ENCODE measurements around the gene MYD88. TPM values are rescaled to one million over a fixed set of nuclear protein-coding genes. Genes with fewer than 3 reads are reported as not detected.

MYD88 gene
- total and polyA plus RNA-seq, 12 donors = 4.2 to 22.3 (median 7.1) TPM

DNA sequence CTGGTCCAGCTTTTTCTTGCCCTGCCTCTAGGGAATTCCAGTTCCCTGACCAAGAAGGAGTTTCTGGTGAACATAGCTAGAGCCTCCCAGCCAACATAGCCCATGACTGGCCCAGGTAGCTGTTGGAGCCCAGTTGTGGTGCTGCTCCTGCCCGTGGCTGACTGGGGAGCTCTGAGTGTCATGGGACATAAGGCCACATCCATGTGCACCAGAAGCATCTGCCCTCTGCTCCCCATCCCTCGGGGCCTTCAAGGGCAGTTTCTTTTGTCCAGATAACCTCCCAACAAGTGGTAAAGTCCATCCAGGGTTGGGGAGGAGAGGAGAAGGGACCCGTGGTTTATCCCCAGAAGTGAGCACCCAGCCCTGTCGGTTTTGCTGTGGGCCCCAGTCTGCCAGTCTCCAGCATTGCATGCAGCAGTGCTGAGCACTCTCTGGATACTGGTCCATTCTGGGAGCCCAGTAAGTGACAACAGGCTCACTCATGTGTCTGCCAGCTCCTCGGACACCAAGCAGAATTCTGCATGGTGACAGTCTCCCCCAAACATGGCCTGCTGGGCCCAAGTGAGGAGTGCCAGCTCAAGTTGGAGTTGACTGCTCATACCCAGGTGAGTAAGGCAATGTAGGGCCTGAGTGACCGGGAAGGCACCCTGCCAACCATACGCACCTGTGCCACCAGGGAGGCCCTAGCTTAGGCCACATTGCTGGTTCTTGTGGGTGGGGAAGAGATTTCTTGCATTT is 30.4 kb upstream of the MYD88 start:
- Histone ChIP-seq H3K4me3 (no peak overlapping the region), H3K9me3 (peaks cover 0 to 15% (median 0%) of the 10 kb centered on the region in 11 donors), H3K27ac (no peak overlapping the region), H3K36me3 (no peaks in the 10 kb centered on the region), H3K4me1 (peaks cover 0 to 18% (median 0%) of the 10 kb centered on the region in 9 donors), H3K27me3 (peaks cover 0 to 5% (median 0%) of the 10 kb centered on the region in 7 donors)
- intact Hi-C loops (cut with DNase I) = no loop called here
- TF ChIP-seq, protein P1, sequence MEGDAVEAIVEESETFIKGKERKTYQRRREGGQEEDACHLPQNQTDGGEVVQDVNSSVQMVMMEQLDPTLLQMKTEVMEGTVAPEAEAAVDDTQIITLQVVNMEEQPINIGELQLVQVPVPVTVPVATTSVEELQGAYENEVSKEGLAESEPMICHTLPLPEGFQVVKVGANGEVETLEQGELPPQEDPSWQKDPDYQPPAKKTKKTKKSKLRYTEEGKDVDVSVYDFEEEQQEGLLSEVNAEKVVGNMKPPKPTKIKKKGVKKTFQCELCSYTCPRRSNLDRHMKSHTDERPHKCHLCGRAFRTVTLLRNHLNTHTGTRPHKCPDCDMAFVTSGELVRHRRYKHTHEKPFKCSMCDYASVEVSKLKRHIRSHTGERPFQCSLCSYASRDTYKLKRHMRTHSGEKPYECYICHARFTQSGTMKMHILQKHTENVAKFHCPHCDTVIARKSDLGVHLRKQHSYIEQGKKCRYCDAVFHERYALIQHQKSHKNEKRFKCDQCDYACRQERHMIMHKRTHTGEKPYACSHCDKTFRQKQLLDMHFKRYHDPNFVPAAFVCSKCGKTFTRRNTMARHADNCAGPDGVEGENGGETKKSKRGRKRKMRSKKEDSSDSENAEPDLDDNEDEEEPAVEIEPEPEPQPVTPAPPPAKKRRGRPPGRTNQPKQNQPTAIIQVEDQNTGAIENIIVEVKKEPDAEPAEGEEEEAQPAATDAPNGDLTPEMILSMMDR (IDR thresholded peaks at IDR 0.05) = no peak
- no peak for ATAC-seq
- no peak for DNase-seq
- 81 to 88% methylated on average over 7 of the region's 7 CpGs for WGBS, 2 donors

DNA sequence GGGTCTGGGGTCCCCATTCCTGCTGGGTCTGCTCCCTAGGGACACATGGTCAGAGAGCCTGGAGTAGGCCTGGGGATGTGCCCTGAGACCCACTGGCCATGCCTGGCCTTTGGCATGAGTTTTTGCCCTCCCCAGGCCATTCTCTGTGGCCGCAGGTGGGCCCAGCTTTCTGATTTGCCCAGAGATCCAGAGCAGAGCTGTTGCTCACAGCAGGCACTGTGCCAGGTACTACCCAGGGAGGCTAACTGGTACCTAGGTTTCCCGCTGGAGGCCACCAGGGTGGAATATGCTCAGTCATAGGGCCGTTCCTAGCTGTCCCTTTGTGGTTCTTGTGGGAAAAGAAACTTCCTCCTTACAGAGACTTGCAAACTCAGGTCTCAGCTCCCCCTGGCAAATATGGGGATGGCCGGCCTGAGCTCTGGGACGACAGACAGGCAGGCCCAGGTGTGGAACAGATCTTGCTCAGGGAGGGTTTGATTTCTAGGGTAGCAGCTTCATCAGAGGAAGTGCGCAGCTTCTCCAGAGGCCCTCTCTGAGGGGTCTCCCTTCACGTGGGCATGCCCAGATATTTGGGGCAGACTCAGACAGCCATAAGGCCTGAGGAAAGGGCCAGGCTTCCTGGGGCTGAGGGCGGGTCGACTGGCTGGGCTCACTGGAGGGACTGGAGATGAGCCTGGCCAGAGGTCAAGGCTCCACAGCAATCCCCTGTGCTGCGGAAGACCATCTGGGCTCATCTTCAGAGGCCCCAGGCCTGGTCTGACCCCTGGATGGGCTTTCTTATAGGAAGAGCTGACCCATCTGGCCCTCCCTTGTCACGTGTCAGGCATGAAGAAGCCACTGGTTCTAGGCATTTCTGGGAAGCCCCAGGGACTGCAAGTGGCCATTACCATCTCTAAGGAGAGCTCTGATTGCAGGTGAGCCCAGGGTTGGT is 29.5 kb upstream of the MYD88 start:
- WGBS, 2 donors = 84 to 86% methylated on average over 11 of the region's 11 CpGs

DNA sequence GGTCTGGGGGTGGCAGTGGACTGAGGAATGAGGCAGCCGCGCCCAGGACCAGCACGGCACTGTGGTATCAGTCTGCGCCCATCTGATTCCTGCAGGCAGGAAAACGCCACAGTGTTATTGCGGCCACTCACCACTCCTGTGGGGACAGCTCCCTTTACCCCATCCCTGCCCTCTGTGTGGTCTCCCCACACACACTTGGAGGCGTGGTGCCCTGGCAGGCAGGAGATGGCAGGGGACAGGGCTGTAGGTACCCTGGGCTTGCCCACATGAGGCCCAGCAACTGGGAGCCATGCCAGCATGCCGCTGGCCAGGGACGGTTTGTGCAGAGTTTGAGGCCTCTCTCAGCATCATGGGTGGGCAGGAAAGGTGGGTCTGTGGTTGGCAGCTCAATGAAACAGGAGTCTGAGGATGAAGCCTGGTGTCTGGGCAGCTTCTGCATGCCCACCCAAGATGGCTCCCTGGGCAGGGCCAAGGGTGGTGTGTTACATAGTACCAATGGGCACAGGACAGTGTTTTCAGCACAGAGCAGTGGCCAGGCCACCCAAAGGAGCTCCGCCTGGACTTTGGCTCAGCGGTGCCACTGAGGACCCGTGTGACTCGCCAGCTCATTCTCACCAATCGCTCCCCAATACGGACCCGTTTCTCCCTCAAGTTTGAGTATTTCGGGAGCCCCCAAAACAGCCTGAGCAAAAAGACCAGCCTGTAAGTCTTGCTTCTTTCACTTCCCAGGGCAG is 28.7 kb upstream of the MYD88 start:
- WGBS, 2 donors = 94 to 97% methylated on average over 17 of the region's 17 CpGs
- TF ChIP-seq, protein P1 (IDR thresholded peaks at IDR 0.05) = no peak
- H3K27ac ChIP-seq = no peak overlapping the region
- H3K4me3 ChIP-seq = no peak overlapping the region
- DNase-seq (no peak), ATAC-seq (no peak)
- no peaks in the 10 kb centered on the region for H3K36me3 ChIP-seq
- H3K4me1 ChIP-seq = peaks cover 0 to 18% (median 0%) of the 10 kb centered on the region in 9 donors
- H3K27me3 ChIP-seq = peaks cover 0 to 6% (median 0%) of the 10 kb centered on the region in 7 donors
- intact Hi-C loops (cut with DNase I) = loop anchor here in 3 of 10 donors (10.0 kb wide), 2 partner anchors 235 to 365 kb away; partner anchors contain the start of gene XYLB (in 2 of the 3)
- peaks cover 0 to 14% (median 0%) of the 10 kb centered on the region in 11 donors for H3K9me3 ChIP-seq

More for the DNA sequence above, 29.5 kb upstream of the MYD88 start:
- DNase-seq (no peak), ATAC-seq (peak in 1 of 8 donors; percentile 24)
- peaks cover 0 to 18% (median 0%) of the 10 kb centered on the region in 9 donors for H3K4me1 ChIP-seq
- intact Hi-C loops (cut with DNase I) = no loop called here
- H3K36me3 ChIP-seq = no peaks in the 10 kb centered on the region
- TF ChIP-seq, protein P1 (IDR thresholded peaks at IDR 0.05) = no peak
- H3K27ac ChIP-seq = no peak overlapping the region
- peaks cover 0 to 15% (median 0%) of the 10 kb centered on the region in 11 donors for H3K9me3 ChIP-seq
- peaks cover 0 to 5% (median 0%) of the 10 kb centered on the region in 7 donors for H3K27me3 ChIP-seq
- H3K4me3 ChIP-seq = no peak overlapping the region
